GM19372 (cell line): ENCODE data around the gene CBR1.
"Not testable (repeated sequence)": the region's sequence is repeated elsewhere in the genome, so short reads cannot be mapped to it uniquely, and the experiment has no call there.

ENCODE experiments used
- ATAC-seq: cut with Tn5 transposase; IDR thresholded peaks from one replicate; pipeline ENCODE4 v1.9.1; 2021; ENCODE audit warnings: mild to moderate bottlenecking, low read depth, moderate library complexity; ENCODE audit not compliant: unreplicated experiment

The CBR1 gene

DNA sequence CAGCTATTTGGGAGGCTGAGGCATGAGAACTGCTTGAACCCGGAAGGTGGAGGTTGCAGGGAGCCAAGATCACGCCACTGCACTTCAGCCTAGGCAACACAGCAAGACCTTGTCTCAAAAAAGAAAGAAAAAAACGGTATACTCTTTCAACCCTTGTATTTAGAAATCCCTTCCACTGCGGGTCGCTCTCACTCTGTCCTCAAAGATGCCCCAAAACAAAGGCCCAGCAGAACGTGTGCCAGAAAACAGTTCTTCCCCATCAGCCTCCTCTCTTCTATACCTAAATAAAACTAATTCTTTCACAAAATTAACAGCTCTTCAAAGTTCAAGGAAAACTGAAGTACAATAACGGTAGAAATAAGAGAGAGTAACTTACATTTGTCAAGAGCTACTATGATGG lies 22.7 kb upstream of the CBR1 start:
- ATAC-seq = no peak

DNA sequence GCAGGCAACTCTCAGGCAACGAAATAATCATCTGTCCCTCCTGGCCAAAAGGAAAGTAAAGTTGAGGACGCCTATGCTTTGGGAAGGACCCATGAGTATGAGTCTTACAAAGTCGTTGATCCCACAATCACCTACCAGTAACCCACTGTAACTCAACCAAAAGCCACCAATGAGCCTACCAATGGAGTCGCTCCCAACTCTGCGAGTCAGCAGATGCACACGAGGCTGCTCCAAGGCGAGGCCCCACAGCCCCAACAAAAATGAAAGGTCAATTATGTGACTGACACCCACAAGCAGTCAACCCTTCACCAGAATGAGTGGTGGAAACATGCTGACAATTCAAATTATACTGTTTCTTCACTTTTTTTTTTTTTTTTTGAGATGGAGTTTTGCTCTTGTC lies 21.5 kb upstream of the CBR1 start:
- no peak for ATAC-seq

DNA sequence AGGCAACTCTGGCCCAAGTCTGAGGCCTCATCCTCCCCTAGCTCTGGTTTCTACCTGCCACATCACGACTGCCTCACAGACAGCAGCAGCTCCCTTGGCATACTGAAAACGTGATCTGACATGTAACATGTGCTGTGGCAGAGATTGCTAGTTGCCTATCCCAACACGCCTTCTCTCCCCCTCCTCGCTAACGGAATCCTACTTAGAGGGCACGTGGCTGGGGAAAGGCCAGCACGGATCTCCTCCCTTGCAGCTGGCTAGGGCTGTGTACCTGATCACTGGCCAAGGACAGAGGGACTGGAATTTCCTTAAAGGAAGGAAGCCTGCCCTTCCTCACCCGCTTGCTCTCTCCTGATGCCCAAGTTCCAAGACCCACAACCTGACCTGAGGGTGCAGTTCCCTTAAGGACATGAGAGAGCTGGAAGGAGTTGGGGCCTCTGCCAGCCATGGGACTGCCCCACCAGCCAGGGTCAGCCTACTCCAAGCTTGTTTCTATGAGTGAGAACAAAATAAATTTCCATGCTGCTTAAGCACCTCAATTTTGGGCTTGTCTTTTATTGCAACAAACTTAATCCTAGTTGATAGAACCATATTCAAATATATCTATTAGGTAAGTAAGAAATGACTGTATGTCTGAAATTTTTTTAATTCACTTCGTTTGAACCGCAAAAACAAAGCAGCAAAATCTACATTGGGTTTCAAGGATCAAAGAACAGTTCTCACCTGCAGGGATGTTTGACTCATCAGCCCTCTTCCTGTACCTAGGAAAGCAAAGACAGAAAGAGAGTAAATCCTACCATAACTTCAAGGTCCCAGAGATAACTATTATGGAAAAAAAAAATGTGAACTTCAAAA lies 16.7 kb upstream of the CBR1 start:
- ATAC-seq = no peak

DNA sequence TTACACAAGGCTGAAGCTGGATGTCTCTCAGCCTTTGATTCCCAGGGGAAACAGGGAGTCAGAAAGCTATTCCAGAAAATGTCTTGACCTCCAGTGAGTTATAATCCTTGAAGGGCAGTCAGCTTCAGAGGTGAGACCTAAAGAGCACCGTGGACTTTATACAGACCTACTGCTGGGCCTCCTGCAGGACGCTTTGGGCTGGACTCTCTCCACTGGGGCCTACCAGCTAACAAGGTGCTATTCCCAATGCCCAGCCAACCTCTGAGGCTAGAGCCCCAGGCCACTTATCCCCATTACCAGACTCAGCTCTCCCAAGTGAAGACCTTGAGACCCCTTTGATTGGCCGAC lies 16.1 kb upstream of the CBR1 start:
- no peak for ATAC-seq

DNA sequence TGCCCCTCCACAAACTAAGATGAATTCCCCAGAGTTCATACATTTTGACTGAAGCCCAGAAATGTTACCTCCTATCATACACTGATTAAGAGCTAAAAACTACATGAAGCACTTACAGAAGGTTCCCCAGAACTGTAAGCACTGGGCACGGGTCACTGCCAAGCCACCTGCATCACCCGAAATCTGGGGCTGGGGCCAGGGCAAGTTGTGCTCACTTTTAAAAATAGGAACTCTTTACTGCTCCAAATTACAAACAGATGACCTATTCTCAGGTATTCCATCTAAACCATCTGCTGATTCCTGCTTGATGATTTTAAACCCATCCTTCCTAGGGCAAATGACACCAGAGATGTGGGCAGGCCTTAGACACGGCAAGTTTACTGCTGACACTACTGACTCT lies 14.3 kb upstream of the CBR1 start:
- ATAC-seq = no peak

DNA sequence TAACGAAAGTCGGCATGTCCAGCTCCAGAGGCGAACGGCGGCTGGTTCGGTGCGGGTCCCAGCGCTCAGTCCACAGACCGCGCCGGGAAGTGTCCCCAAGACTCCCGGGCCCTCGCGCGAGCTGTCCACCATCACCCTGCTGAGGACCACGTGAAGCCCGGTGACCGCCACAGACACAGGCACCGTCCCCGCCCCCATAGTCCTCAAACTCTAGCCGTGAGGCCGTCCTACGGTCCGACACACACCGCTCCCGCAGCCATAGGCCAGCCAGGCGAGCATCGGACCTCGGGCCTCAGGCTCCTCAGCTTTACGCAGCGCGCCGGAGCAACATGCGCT lies 10.0 kb upstream of the CBR1 start:
- peak; percentile 45 for ATAC-seq

DNA sequence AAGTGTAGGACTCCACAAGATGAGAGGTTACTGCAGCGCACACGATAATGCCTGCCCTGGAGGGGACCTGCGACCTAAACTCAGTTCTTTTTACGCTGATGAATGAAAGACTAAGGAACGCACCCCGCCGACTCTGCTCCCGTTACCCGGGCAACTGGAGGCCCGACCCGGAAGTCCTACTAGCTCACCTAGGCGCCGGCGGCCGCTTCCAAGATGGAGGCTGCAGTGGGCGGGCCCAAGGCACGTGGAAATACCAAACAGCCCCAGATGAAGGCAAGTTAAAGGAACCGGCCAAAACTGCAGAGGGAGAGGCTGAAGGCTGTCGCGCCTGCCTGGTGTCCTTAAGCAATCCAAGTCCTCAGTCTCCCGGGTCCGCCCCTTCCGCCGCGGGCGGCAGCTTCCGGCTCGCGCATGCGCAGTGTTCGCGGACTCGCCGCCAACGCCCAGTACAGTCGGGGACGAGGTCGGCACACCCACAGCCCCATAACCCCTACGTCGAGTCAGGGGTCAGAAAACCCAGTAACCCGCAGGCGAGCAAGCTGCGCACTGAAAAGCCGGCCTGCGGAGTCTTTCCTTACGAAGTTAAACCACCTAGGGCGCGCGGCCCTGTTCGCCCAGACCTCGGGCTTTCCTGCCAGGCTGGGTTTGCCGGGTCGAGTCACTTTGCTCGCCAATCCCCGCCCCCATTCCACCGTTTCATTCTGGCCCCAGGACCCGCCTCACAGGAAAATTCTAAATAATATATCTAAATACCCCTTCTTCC lies 9.5 kb upstream of the CBR1 start, which contains the start of gene SETD4:
TSS of gene SETD4 (minus strand) at position 368 of the 763 bp plus-strand sequence. CDS start 1,638 bp downstream, outside the sequence.
- peak; percentile 85 for ATAC-seq

DNA sequence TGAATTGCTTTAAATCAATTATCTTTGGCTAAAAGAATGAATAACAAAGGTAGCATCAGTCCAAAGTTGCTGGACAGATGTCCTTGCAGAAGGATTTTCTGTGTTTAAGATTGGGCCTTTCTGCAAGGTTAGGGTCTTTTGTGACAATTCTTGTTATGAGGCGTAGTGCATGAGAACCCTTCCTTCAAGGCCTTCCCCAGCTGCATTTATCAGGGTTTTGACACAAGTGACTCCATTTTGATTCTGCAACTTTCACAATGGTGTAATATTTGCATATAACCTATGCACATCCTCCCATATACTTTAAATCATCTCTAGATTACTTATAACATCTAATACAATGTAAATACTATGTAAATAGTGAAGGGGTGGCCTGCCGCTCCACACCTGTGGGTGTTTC lies 8.4 kb upstream of the CBR1 start:
- ATAC-seq = no peak

DNA sequence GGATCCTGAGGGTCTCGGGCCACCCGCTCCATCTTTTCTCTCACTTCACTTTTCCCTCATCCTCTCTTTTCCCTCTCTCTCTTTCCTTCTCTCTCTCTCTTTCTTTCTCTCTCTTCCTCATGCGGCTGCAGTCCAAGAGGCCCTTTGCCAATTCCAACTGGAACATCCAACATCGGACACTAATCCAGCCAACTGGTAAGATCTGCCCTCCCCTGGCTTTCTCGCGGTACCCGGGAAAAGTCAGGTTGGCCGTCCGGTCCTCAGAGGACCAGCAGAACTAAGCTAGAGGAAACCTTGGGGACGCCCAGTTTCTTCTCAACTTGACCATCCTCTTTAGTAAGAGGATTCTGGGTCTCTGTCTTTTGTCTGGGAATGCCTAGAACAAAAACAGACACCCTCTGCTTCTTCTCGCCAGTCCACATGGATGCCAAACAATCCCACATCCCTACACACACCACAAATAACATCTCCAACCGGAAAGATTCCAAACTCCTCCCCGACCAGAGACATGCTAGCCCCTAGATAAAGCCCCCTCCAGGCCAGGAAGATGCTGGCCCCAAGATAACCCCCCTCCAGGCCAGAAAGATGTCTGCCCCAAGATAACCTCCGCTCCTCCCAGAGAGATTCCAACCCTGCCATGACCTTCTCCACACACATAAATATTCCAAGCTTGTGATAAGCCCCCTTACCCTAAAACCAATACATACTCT lies 6.3 kb upstream of the CBR1 start:
- ATAC-seq = no peak

DNA sequence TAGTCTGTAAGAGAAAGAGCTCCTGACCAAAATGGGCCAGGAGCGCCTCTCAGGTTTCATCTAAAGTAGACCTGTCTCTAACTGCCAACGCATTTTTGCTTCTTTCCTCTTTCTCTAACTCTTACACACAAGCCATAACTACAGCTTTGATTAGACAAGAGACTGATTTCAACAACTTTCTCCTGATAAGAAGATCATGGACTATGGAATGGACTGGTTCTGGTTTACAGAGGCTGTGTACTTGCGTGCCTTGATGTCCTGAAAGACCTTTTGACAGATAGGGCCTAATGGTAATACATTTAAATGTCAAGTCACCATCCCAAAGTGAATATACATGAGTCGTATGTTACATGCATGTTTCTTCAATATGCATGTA lies 5.8 kb upstream of the CBR1 start:
- no peak for ATAC-seq

DNA sequence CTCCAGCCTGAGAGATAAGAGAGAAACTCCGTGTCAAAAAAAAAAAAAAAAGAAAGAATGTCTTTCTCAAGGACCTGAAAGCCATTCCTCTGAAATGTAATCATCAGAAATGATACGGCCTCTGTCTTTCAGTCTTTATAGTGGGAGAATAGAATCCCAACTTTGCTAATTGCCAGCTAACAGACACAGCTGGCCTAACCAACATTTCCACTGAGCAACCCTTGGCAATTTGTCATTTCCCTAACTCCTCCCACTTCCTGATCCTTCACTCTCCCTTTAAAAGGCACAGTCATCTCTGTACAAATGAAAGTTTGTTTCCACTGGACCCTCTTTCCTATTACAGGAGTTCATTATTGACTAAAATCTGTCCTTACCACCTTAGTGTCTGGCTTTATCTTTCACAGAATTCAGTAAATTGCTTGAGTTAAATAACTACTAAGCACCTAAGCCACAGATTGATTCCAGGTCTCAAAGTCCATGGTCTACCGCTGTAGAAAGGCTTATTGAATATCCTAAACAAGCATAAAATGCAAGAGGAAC lies 4.3 kb upstream of the CBR1 start:
- ATAC-seq = no peak

DNA sequence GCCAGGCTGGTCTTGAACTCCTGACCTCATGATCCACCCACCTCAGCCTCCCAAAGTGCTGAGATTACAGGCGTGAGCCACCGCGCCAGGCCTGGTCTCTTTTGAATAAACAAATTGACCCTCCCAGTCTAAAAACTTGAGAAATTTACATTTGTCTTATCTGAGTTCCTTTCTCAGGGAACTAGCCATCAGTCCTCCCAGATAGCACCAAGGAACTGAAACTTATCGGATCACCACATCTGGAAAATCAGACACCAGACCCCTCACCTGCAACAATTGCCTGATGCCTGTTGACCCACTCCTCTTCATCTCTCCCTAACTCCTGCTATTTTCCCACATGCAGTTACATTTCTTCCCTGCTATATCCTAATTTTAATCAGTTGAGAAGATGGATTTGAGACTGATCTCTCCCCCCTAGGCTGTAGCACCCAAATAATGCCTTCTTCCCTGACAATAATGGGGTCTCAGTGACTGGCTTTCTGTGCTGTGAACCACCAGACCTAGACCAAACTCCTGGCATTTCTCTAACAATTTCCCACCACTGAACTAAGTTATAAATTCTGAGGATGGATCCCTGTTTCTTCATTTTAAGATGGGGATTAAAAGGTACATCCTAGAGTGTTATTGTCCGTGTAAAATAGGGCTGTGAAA lies 951 bp upstream of the CBR1 start:
- ATAC-seq = no peak

DNA sequence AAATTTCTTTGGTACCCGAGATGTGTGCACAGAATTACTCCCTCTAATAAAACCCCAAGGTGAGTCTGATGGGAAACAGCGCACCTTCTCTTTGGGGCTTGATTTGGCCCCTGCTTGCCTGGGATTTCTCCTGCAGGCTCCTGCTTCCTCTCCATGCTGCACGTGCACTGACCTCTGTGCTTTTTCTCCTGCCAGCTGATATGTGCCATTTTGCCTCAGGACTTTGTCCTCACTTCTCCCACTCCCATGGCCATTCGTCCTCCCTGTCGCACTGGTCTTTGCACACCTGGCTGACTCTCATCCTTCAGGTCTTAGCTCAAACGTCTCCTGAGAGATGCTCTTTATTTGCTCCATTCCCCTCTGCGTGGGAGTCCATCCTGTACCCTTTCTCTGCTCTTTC lies 1.2 kb downstream of the CBR1 start:
- no peak for ATAC-seq

DNA sequence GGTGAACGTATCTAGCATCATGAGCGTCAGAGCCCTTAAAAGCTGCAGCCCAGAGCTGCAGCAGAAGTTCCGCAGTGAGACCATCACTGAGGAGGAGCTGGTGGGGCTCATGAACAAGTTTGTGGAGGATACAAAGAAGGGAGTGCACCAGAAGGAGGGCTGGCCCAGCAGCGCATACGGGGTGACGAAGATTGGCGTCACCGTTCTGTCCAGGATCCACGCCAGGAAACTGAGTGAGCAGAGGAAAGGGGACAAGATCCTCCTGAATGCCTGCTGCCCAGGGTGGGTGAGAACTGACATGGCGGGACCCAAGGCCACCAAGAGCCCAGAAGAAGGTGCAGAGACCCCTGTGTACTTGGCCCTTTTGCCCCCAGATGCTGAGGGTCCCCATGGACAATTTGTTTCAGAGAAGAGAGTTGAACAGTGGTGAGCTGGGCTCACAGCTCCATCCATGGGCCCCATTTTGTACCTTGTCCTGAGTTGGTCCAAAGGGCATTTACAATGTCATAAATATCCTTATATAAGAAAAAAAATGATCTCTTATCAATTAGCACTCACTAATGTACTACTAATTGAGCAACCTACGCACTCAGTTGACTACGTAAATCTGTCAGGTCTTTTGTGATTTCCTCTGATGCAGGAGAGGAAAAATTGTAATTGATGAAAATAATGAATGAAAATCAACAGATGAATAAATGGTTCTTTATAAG lies 2.8 kb downstream of the CBR1 start:
- no peak for ATAC-seq

DNA sequence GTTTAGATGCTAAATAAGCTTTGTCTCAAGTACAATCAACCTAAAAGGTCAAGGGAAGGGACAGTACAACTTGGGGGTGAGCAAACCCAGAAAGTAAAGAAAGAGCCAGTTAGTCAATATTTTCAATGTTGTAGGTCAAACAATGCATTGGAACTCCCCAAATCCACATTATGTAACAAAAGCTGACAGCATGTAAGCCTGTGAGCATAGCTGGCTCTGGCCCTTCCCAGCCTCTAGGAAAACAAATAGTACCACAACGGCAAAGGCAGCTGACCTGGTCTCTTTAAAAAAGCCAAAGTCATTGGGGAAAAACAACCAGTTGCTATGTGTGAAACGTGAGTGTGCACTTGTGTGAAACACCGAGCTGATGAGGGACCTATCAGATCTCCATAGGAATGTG lies 3.4 kb downstream of the CBR1 start:
- ATAC-seq = no peak

DNA sequence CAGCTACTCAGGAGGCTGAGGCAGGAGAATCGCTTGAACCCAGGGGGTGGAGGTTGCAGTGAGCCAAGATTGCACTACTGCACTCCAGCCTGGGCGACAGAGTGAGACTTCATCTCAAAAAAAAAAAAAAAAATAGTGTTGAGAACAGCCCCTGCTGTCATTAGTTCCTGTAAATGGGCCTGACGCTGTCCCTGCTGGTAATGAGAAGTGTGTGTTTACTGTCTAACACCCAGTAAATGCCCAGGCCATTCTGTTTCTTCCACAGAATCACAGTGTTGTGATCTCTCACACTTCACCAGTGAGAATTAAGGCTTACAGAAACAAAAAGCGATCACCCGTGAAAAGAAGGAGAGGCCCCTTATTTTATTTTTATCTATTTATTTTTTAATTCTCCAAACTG lies 4.1 kb downstream of the CBR1 start:
- ATAC-seq = not testable (repeated sequence)

DNA sequence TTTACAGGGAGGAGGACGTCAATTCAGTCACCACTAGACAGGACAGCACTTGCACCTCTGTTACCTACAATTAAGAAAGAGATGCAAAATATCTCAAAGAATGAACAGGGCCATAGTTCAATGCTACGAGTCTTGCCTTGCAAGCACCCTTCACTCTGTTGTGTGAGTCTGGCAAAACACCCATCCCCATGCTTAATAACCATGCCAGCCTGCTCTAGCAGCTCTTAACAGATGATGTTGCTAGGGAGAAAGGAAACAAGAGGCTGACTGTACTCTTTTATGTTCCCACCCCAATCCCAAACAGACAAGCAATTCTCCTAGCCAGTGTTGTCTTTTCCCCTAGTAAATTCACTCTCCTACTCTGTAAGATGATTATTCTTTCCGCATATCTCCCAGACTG lies 5.3 kb downstream of the CBR1 start:
- ATAC-seq = no peak

DNA sequence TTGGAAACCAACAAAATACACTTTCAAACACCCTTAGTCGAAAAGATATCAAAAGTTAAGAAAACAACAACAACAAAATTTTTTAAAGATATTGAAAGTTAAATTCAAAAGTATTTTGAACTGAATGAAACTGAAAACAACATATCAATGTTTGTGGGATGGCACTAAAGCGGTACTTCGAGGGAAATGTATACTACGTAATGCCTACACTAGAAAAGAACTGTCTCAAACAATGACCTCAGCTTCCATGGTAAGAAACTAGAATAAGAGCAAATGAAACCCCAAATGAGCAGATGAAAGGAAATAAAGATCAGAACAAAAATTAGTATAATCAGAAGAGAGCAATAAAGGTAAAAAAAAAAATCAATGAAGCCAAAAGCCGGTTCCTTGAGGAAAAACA lies 6.1 kb downstream of the CBR1 start:
- no peak for ATAC-seq

DNA sequence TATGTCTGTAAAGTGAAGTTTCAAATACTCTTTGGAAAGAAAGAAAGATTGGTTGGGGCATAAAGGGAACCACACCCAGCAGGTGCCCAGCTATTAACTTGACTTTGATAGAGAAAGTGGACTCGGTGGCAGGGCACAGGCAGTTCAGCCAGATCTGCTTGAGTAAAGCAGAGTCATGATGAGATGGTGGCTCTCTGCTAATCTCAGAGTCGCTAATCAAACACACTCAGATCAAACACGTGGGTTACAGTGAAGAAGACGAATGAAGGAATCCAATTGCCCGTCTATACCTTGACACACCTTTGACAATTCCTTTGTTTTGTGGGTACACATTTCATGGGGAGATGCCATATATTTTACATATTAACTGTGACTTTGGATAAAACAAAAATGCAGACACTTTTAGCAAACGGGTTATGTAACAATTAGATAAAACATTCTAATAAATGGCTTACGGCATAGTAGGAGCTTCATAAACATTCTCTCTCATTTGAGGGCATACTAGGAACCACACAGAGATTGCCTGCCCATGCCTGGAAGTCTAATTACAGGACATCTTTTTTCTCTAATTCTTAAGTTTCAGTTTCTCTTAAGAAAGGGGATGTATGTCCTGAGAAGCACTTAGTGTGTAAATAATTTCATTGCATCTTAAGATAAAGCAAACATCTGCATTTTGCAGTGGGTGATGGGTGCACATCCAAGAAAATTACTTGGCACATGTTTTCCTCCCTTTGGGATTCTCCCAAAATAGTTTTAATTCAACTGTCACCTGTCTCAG lies 7.2 kb downstream of the CBR1 start:
- ATAC-seq = no peak
